HG03439 (cell line): ENCODE data around the gene EPN2.

Source experiments
- ATAC-seq: cut with Tn5 transposase; IDR thresholded peaks from one replicate; pipeline ENCODE4 v1.9.1; 2021; ENCODE audit warnings: mild to moderate bottlenecking, moderate library complexity; ENCODE audit not compliant: unreplicated experiment

EPN2 gene

DNA sequence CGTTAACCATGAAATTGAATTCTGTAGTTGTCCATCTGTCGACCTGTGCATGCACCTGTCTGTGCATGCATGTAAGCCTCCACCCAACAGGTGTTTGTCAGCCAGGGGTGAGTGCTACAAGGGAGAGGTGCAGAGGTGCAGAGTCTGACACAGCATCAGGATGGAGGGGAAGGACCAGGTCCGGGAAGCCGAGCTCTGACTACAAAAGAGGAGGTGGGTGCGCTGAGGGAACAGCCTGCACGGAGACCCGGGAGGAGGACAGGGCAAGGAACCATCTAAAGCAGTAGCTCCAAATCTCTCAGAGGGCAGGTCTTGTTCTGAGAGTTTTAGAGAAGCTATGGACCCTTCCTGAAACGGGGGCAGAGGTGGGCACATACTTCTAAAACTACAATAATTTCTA lies 71.2 kb downstream of the EPN2 start:
- ATAC-seq = no peak

DNA sequence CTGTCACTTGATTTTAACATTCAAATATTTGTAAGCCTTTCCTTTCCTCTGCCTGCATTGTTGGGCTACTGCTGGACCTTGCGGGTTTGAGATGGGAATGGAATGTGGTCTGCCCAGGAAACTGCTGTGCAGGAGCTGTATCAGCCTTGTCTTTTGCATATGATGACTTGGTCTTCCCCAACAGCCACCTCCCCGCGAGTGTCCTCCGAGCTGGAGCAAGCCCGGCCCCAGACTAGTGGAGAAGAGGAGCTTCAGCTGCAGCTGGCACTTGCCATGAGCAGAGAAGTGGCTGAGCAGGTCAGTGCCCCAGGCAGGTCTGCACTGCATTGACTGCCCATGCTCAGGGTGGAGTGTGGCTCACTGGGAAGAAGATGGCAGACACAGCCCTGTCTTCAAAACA lies 72.5 kb downstream of the EPN2 start:
- ATAC-seq = no peak

DNA sequence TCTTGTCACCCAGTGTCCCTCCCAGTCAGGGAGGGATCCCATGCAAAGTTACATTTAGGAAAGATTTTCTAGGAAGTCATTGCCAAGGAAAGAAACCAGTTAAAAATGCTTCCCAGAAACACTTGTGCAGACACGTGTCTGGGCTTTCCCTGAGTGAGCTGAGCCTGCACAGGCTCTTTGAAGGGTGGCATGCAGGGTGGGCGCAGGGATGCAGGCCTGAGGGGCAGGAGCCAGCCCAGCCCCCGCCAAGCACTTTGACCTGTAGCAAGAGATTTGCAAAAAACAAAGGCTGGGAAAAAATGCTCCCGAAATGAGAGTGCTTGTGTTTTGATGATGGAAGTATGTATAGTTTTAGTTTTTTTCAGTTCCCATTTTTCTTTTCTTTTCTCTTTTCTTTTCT lies 73.0 kb downstream of the EPN2 start:
- no peak for ATAC-seq

DNA sequence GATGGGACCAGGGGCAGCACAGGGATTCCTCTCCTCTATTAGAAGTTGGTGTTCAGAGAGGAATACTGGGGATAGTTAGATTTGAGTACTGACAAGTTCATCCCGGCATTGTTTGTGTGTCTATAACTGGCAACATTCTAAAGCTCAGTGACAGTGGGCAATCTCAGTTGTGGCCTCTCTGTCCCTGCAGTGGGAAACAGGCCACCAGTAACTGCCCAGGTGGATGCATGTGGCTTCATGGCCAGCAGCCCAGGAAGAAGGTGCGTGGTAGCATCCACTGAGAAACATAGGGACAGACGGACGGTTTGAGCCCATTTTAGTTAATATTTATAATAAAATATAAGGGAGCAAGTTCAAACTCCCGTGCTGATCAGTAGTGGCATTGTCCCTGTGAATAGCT lies 73.8 kb downstream of the EPN2 start:
- no peak for ATAC-seq

DNA sequence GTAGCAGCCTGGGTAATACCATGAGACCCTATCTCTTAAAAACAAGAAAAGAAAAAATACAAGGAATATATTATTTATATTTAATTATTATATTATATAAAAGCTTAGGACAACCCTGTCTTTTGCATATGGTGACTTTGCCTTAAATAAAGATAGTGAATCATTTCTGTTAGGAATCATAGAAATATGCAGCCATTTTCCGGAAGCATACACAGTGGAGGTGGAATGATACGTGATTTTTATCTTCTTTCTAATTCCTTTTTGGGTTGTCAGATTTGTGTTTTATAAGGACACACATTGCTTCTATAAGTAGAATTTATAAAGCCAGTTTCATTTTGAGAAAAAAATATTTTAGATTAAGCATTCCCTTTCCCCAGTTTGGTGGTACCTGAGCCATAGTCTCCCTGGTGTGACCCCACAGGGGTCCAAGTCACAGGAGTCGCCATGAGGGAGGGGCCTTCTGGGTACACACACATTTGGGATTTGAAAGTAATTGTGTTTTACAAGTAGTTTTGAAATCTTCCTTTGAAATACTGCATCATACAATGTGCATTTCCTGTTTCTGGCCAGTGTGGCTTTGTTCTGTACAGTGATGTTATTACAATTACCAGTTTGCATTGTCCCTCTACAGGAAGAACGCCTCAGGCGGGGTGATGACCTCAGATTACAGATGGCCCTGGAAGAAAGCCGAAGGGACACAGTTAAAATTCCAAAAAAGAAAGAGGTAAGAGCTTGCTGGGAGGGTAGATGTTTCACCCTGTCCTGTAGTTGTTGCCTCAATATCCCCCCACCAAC lies 74.5 kb downstream of the EPN2 start:
- no peak for ATAC-seq

DNA sequence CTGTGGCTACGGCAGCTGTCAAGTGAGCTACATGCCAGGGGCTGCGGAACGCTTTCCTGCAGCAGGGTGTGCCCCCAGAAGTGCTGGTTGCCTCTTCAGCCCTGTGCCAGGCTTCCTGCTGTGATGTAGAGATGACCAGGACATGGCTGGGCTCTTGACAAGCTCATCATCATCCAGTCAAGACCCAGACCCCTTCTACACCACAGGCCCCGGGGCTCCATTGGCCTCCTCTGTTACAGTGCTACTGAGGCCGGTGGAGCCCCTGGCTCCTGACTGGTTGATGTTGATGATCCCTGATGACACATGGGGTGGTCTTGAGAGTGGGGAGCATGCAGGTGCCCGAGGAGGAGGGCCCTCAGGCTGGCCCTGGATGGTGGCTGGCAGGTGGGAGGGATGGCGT lies 75.2 kb downstream of the EPN2 start:
- ATAC-seq = no peak

DNA sequence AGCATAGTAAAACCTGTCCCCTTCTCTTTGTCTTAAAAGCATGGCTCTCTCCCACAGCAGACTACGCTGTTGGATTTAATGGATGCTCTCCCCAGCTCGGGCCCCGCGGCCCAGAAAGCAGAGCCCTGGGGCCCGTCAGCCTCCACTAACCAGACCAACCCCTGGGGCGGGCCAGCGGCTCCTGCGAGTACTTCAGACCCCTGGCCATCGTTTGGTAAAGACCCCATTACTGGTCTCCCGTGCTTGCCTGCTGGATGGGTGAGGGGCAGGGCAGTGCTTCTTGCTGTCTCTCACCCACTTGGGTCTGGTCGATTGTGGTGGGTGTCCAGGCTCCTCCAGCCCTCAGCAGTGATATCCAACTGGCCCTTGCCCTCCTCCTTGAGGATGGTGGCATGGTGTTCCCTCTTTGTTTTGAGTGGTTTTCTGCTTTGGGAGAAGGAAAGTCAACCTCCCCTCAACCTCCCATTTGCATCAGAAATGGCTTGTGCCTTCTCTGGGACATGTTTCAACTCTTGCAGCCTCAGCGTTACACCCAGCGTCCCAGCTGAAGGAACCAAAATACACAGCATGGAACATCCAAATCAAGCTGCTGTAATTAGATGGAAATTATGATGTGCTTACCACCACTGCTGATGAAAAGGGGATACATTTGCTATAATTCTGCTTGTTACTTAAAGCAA lies 76.0 kb downstream of the EPN2 start:
- ATAC-seq = no peak

DNA sequence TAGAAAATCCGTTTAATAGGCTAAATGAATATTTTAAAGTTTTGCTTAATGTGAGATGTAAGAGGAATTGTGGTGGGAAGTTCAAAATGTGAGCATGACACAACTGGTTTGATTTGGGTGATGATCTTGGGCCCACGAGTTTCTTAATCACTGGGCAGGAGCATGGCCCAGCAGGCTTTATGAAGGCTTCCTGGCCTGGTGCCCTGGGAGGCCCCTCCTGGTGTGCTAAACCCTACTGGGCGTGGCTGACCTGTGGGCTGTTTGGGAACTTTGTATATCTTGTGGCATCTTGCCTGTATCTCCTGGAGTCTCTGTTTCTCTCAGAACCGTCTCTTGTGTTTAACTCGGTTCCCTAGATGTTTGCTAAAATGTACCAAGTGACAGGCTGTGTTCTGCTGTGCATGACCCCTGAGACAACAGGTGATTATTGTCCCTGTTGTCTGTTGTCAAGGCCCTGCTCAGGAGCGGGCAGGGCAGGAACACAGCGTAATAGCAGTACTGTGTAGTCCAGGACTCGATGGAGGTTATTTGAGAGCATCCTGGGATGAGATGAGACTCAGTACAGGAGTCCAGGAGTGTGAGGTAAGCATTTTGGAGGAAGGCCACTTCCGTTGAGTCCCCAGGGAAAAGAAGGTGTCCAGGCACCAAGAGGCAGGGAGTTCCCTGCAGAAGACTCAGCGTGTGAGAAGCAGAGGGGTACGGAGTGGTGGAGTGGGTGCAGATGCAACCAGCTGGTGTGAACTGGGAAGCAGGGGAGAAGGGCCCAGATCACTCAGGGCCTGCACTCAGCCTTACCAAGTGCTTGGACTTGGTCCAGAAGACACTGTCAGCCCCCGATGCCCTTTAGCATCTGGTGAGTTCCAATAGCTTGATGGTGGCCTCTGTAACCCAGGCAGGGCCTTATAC lies 76.8 kb downstream of the EPN2 start:
- no peak for ATAC-seq

DNA sequence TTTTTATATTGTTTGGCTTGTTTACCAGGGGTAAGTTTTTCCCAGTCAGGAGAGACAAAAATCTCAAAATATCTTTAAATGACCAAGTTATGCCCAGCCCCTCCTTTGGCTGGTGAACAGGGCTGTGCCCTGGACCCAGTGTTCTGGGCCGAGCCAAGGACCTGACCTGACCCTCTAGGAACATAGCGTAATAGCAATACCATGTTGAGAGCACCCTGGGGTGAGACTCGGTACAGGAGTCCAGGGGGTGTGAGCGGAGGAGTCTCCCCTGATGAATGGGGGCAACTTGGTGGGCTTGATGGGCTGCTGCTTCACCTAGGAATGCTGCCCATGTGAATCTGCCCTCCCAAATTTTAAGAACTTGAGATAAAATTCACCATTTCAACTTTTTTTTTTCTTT lies 77.9 kb downstream of the EPN2 start:
- no peak for ATAC-seq

DNA sequence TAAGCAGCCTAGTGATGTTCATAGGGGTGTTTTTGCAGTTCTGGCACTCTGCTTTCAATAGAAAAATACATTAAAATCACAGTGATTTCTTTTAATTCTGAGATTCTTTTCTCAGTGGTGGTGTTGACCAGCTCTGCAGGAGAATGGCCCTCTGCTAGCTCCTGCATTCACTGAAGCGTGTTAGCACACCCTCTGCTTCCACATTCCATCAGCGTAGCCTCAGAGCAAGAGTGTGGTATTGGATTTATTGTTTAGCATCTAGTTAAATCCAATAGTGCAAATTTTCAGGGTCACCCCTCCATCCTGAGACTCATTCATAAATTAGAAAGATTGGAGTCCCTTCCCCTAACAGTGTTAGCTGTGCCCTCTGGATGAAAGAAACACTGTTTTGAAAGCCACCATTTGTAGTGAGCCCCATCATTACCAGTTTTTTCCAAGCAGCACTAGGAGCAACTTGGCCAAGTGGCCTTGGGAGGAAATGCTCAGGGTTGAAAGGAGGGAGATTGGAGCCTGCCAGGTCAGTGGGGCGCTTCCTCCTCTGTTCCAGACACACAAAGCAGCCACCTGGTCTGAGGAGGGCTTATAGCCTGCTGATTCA lies 79.7 kb downstream of the EPN2 start:
- ATAC-seq = no peak

DNA sequence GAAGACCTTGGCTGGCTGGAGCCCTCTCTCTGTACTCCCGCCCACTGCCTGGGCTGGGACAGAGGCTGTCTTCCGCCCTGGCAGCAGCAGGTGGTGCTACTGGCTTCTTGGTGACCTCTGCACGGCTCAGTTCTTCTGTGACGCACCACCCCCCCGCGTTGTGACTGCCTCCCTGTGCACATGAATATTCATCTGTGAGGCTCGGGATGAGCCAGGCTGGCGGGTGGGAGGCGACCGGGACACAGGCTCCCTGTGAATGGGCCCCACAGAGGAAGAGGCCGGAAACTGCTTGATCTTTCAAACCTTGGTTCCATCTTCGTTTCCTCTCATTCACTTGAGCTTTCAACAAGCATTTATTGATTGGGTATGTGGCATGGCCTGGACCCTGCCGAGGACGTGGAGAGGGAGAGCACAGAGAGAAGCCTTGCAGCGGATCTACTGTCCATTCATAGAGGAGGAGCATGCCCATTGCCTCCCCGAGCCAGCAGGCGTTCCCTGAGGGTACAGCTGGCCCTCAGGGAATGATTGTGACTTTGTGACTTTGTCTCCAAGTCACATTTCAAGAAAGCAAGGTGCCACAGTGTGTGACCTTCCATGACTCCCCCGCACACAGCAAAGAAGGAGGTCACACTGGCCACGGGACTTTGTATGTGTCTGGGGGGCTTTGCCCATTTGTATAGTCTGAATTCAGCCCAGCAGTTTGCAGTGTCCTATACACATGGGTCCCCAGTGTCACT lies 80.4 kb downstream of the EPN2 start:
- peak; percentile 71 for ATAC-seq

DNA sequence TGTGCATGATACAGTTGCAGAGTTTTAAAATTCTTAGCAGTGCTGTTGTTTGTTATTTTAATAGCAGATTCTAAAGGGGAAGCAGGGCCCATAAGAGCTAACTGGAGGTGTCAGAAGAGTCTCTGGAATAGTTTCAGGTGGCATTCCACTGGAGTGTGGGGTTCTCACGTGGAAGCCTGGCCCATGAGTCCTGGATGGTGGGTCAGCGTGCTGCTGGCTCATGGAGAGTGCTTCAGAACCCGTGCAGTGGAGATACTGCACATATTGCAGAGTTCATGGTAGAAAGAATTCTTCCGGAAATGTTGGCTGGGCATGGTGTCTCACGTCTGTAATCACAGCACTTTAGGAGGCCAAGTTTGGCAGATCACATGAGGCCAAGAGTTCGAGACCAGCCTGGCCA lies 81.4 kb downstream of the EPN2 start:
- no peak for ATAC-seq

DNA sequence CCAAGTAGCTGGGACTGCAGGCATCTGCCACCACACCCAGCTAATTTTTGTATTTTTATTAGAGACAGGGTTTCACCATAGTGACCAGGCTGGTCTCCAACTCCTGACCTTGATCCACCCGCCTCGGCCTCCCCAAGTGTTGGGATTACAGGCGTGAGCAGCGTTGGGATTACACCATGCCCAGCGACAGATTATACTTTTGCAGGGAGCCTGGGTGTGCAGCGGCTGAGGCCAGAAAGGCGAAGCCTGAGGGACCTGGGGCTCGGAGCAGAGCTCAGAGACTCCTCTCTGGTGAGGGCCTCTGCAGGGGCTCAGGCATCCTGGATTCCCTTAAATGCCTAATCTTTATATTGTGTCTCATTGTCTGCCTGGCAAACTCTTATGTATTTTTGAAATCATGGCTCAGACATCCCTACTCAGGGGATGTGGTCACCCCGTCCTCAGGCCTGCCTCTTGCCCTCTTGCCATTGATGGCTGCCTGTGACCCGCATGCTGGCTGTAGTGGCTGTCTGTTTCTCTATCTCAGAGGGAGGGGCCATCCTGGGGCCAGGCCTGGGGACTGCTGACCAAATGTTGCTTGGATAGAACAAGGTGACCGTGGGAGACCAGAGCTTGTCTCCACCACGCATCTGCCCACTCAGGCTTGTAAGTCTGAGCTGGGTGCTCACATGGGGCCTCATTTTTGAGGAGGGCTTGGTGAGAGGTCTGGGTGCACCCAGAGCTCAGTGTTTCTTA lies 82.8 kb downstream of the EPN2 start:
- ATAC-seq = no peak

DNA sequence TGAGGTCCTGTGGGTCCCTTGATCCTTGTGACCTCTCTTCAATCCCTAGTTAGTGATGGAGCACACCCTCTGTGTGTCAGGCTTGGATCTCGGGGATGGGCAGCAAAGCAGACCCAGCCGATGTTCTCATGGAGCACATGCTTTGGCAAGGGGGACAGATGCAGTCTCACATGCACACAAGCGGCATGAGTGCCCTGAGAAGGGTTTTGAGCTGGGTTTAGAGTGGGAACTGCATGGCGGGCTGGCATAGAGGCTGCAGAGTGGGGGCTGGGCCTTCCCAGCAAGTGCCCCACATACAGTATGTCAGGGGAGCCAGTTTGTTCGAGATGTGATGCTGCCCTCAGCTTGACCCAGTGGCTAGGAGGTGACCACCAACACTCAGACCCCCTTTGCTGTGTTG lies 83.7 kb downstream of the EPN2 start:
- no peak for ATAC-seq

DNA sequence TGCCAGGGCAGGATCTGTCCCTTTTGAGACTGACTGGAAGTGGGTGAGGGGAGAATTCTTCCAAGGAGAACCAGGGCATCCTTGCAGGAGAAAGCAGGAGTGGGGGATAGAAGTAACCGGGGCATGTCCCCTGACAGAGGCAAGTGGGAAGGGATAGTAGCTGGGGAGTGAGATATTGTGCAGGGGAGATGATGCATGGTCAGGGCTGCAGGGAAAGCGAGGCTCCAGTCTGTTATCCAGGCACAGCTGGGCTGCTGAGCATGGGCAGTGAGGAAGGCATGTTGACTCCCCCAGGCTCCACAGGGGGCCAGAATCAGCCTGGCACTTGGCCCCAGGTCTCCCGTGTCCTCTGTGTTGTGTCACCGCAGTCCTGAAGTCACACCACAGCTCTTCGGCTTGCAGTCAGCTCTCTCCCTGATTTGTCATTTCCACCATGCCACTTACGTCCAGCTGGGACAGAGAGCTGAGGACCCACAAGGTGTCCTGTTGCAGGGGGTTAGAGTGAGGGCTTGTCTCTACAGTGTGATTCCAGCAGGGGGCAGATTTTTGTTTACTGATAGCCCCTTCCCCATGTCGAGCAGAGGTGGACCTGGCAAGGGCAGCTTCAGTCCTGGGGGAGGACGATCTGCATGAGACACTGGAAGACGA lies 84.4 kb downstream of the EPN2 start:
- ATAC-seq = no peak

DNA sequence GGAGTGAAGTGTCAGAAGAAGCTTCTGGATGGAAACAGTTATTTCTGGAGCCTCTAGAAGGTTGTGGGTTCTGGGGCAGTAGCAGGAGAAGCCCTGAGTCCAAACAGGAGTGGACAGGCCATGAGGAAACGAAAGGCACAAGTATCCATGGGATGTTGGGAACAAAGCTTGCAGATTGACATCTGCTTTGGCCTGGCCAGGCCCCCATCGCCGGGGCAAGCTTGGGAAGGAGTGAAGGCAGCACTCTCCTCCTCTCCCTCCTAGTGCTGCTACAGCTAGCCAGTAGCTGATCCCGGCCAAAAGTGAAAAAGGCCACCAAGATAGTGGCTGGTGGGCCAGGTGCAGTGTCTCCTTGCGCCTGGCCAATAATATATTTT lies 85.0 kb downstream of the EPN2 start:
- ATAC-seq = no peak

DNA sequence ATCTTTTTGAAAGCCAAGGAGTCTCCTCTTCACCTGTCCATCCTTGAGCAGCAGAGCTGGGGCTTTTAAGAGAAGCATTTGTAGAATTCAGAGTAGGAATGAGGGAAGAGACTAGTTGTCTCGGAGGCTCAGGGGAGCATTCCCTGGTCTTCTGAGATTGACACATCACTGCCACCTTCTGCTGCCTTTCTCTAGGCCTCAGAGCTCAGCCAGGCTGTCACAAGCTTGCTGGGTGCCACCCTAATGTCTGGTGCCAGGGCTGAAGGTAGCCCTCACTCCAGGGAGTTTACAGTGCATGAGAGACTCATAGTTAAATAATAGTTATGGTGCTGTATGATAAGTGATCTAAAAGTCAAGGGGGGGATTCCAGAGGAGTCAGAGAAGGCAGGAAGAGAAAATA lies 85.7 kb downstream of the EPN2 start:
- ATAC-seq = no peak

DNA sequence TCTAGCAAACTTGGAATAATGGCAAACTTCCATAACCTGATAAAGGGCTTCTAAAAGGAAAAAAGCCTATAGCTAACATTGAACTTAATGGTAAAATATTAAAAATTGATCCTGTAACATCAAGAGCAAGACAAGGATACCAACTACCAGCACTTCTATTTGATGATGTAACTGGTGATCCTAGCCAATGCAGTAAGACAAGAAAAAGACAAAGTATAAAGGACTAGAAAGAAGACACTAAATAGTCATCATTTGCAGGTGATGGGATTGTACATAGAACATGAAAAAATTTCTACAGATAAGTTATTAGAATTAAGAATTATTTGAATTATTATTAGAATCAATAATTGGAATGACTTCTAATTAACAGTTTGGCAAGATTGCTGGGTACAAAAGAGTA lies 88.4 kb downstream of the EPN2 start:
- ATAC-seq = no peak

DNA sequence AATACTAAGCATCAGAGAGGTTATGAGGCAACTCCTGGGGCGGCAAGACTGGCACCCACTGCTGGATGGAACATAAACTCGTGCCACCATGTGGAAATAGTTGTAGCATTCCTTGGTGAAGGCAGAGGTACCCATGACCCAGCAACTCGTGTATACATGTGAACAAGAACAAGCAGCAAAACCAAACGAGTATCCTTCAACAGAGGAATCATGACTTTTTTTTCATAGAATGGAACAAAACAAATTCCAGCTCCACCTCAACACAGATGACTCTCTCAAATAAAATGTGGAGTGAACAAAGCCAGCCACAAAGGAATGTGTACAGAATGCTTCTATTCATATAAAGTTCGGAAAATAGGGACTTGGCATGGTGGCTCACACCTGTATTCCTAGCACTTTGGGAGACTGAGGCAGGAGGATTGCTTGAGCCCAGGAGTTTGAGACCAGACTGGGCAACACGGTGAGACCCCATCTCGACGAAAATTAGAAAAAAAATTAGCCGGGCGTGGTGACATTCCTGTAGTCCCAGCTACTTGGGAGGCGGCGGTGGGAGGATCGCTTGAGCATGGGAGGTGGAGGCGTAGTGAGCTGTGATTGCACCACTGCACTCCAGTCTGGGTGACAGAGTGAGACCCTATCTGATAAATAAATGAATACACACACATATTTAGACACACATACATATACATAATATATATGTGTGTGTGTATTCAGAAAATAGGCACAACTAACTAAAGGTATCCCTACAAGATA lies 90.0 kb downstream of the EPN2 start:
- ATAC-seq = no peak
